ENCODE results near the gene MC2R.

DNA sequence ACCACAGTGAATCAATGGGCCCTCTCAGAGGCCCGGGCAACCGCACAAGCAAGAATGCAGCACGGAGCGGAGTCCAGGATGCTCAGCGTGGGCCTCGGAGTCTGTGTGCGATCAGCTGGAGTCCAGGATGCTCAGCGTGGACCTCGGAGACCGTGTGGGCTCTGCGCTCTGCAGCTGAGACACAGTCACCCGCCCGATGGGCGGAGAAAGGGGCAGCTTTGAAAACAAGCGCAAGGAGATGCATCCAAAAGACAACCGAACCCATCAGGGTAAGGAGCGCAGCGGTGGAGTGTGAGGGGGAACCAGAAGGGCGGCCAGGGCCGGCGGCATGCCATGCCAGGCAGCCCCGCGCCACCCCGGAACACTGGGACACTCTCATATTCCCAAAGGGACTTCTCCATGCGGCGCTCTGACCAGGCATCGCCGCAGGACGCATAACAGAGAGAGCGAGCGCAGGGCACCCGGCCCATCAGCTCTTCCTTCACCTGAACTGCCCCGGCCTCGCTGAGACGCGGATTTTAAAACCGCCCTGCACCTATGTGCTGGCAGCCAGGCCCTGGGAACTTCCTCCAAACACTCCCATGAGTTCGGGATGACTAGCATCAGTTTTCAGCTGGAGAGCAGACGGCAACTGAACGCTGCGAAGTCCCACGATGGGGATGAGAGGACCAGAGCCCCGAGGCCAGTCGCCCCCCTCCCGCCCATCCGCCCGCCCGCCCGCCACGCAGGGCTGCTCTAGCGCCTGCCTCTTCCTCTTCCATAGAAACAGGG is 46.6 kb downstream of the MC2R start:
- TF ChIP-seq EZH2 (IDR thresholded peaks at IDR 0.05; ENCODE audit: borderline replicate concordance, insufficient read depth, low read length, poor library complexity, severe bottlenecking), result no peak
- TF ChIP-seq, protein P1, sequence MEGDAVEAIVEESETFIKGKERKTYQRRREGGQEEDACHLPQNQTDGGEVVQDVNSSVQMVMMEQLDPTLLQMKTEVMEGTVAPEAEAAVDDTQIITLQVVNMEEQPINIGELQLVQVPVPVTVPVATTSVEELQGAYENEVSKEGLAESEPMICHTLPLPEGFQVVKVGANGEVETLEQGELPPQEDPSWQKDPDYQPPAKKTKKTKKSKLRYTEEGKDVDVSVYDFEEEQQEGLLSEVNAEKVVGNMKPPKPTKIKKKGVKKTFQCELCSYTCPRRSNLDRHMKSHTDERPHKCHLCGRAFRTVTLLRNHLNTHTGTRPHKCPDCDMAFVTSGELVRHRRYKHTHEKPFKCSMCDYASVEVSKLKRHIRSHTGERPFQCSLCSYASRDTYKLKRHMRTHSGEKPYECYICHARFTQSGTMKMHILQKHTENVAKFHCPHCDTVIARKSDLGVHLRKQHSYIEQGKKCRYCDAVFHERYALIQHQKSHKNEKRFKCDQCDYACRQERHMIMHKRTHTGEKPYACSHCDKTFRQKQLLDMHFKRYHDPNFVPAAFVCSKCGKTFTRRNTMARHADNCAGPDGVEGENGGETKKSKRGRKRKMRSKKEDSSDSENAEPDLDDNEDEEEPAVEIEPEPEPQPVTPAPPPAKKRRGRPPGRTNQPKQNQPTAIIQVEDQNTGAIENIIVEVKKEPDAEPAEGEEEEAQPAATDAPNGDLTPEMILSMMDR (IDR thresholded peaks at IDR 0.05; ENCODE audit: poor library complexity, severe bottlenecking), result no peak
